GM10266 (cell line): ENCODE measurements around the gene MYH7B.

Experiments
- DNase-seq: peaks from one replicate; pipeline ENCODE4 v3.0.0; 2012; ENCODE audit errors: extremely low spot score
- CTCF ChIP-seq: IDR thresholded peaks from 2 replicates; pipeline ENCODE4 v1.5.1; 2012; ENCODE audit warnings: mild to moderate bottlenecking, low read depth; ENCODE audit not compliant: control insufficient read depth, insufficient read depth; ENCODE audit errors: missing control alignments

The MYH7B gene

GRCh38 chr20:34945315-34946077, 10.2 kb upstream of the MYH7B start:
- TF ChIP-seq CTCF = no peak
- no peak for DNase-seq

GRCh38 chr20:34946661-34947060, 9.0 kb upstream of the MYH7B start:
- TF ChIP-seq CTCF = no peak
- no peak for DNase-seq

- no peak for DNase-seq
Observed at GRCh38 chr20:34947336-34947735, 8.3 kb upstream of the MYH7B start.

DNA sequence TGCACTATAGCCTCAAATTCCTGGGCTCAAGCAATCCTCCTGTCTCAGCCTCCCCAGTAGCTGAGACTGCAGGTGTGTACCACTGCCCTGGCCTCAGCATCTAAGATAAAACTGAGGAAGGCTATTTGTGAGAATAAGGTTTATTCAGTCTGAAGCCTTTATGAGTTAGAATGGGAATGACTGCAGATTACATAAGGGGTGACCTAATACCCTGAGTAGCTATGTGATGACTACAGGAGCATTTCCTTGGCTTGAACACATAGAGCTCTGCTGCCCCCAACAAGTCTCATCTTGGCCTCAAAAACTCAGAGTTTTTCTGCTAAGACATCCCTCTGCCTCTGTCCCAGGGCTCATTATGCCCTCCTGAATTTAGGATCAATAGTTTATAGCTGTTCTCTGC, 7.6 kb upstream of the MYH7B start:
- no peak for DNase-seq
- no peak for TF ChIP-seq CTCF

More at GRCh38 chr20:34947336-34947735, 8.3 kb upstream of the MYH7B start:
- TF ChIP-seq CTCF = no peak

DNA sequence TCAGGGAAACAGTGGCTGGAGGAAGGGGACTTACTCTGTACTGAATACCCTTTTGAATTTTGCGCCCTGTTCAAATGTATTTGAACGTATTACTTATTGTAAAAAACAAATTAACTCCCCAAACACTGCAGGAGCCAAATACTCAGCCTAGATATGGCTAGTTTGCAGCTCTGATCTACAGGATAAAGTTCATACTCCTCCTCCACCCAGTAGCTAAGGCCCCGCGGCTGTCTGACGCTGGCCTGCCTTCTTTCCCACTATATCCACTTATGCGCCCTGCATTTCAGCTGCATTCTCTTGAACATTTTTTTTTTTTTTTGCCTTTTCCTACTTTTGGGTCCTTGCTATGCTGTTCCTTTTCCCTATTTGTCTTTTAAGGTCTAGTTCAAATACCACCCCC, 6.5 kb upstream of the MYH7B start:
- no peak for TF ChIP-seq CTCF
- no peak for DNase-seq

- no peak for TF ChIP-seq CTCF
- no peak for DNase-seq
Observed at GRCh38 chr20:34951252-34951651, 4.4 kb upstream of the MYH7B start.

DNA sequence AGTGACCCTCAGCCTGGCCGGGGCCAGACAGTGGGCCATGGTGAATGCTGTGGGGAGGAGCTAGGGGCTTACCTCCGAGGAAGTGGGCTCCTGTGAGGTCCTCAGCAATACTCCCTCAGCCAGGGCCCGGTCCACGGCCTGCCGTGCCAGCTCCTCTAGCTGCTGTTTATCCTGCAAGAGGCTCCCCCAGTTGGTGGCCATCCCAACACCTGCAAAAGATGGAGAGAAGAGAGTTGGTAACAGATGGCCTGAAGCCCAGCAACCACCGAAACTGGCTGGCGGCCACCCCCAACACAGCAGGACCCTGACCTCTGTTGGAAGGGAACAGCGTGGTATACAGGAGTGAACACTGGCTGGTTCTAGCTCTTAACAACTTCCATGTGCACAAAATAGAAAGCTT, 4.0 kb upstream of the MYH7B start:
- TF ChIP-seq CTCF = no peak
- DNase-seq = no peak
